Skeletal muscle satellite cell (primary cell): Measurements from ENCODE around the gene CTAG1A.
A peak's percentile ranks its signal among the peaks of the same experiment; 100 is the strongest.
"Not testable (repeated sequence)": the region's sequence is repeated elsewhere in the genome, so short reads cannot be mapped to it uniquely, and the experiment has no call there.

Experiments
- H3K27me3 ChIP-seq: 2 replicates; pipeline ENCODE4 v1.7.0; 2013; ENCODE audit warnings: low read length; ENCODE audit not compliant: control insufficient read depth, insufficient read depth
- H3K36me3 ChIP-seq: 2 replicates; pipeline ENCODE4 v1.7.0; 2013; ENCODE audit warnings: mild to moderate bottlenecking, control low read depth, low read length; ENCODE audit not compliant: insufficient read depth
- H3K4me1 ChIP-seq: 2 replicates; pipeline ENCODE4 v1.7.0; 2013; ENCODE audit warnings: low read length; ENCODE audit not compliant: control insufficient read depth, insufficient read depth
- H3K4me2 ChIP-seq: 2 replicates; pipeline ENCODE4 v1.7.0; 2013; ENCODE audit warnings: mild to moderate bottlenecking, low read length
- H3K4me3 ChIP-seq: 2 replicates; pipeline ENCODE4 v1.7.0; 2013; ENCODE audit warnings: low read length
- H3K9ac ChIP-seq: 2 replicates; pipeline ENCODE4 v1.7.0; 2013; ENCODE audit warnings: mild to moderate bottlenecking, low read depth, low read length, moderate library complexity
- H3K9me3 ChIP-seq: replicated peaks from 2 replicates; pipeline ENCODE4 v1.7.0; 2013; ENCODE audit warnings: mild to moderate bottlenecking, control low read depth, low read length

The CTAG1A gene

GRCh38 chrX:154582994-154583393 lies 1.9 kb upstream of the CTAG1A start:
- H3K4me2 ChIP-seq, H3K4me1 ChIP-seq, H3K36me3 ChIP-seq, H3K9ac ChIP-seq, H3K4me3 ChIP-seq, H3K27me3 ChIP-seq, H3K9me3 ChIP-seq: not testable (repeated sequence)

- not testable (repeated sequence) for H3K4me3 ChIP-seq, H3K9me3 ChIP-seq, H3K9ac ChIP-seq, H3K36me3 ChIP-seq, H3K27me3 ChIP-seq, H3K4me2 ChIP-seq, H3K4me1 ChIP-seq
These were observed 5.5 kb downstream of the CTAG1A start for GRCh38 chrX:154590415-154590814.

- no peaks in the 10 kb centered on the region for H3K4me1 ChIP-seq
- no peak overlapping the region for H3K4me2 ChIP-seq
- H3K9ac ChIP-seq: no peak overlapping the region
- no peak overlapping the region for H3K4me3 ChIP-seq
- peaks cover 7% of the 10 kb centered on the region for H3K27me3 ChIP-seq
- H3K9me3 ChIP-seq: no peaks in the 10 kb centered on the region
- no peaks in the 10 kb centered on the region for H3K36me3 ChIP-seq
These were observed 7.6 kb downstream of the CTAG1A start for GRCh38 chrX:154592505-154592904.

- H3K27me3 ChIP-seq: peaks cover 7% of the 10 kb centered on the region
- H3K36me3 ChIP-seq: no peaks in the 10 kb centered on the region
- H3K4me3 ChIP-seq: no peak overlapping the region
- H3K9ac ChIP-seq: no peak overlapping the region
- no peaks in the 10 kb centered on the region for H3K9me3 ChIP-seq
- H3K4me2 ChIP-seq: no peak overlapping the region
- H3K4me1 ChIP-seq: no peaks in the 10 kb centered on the region
These were observed 8.3 kb downstream of the CTAG1A start for GRCh38 chrX:154593201-154593600.

- H3K4me2 ChIP-seq: no peak overlapping the region
- no peak overlapping the region for H3K4me3 ChIP-seq
- peaks cover 7% of the 10 kb centered on the region for H3K27me3 ChIP-seq
- H3K9me3 ChIP-seq: no peaks in the 10 kb centered on the region
- H3K36me3 ChIP-seq: no peaks in the 10 kb centered on the region
- H3K9ac ChIP-seq: no peak overlapping the region
- no peaks in the 10 kb centered on the region for H3K4me1 ChIP-seq
These were observed 9.6 kb downstream of the CTAG1A start for GRCh38 chrX:154594491-154594890.

GRCh38 chrX:154595559-154596249 lies 10.8 kb downstream of the CTAG1A start:
- H3K9me3 ChIP-seq: no peaks in the 10 kb centered on the region
- H3K9ac ChIP-seq: no peak overlapping the region
- no peak overlapping the region for H3K4me3 ChIP-seq
- H3K27me3 ChIP-seq: peaks cover 7% of the 10 kb centered on the region
- peaks cover 8% of the 10 kb centered on the region for H3K4me1 ChIP-seq
- H3K36me3 ChIP-seq: no peaks in the 10 kb centered on the region
- H3K4me2 ChIP-seq: no peak overlapping the region

GRCh38 chrX:154596290-154596929 lies 11.5 kb downstream of the CTAG1A start:
- no peaks in the 10 kb centered on the region for H3K9me3 ChIP-seq
- no peak overlapping the region for H3K4me3 ChIP-seq
- no peak overlapping the region for H3K4me2 ChIP-seq
- peaks cover 14% of the 10 kb centered on the region for H3K4me1 ChIP-seq
- H3K9ac ChIP-seq: no peak overlapping the region
- peaks cover 7% of the 10 kb centered on the region for H3K27me3 ChIP-seq
- no peaks in the 10 kb centered on the region for H3K36me3 ChIP-seq

GRCh38 chrX:154597221-154597620 lies 12.3 kb downstream of the CTAG1A start:
- no peaks in the 10 kb centered on the region for H3K36me3 ChIP-seq
- no peak overlapping the region for H3K4me3 ChIP-seq
- H3K9ac ChIP-seq: no peak overlapping the region
- no peaks in the 10 kb centered on the region for H3K9me3 ChIP-seq
- peaks cover 4% of the 10 kb centered on the region for H3K27me3 ChIP-seq
- no peak overlapping the region for H3K4me2 ChIP-seq
- peaks cover 14% of the 10 kb centered on the region for H3K4me1 ChIP-seq

GRCh38 chrX:154598656-154599055 lies 13.7 kb downstream of the CTAG1A start:
- no peaks in the 10 kb centered on the region for H3K9me3 ChIP-seq
- H3K4me1 ChIP-seq: peaks cover 19% of the 10 kb centered on the region
- no peak overlapping the region for H3K4me3 ChIP-seq
- no peak overlapping the region for H3K4me2 ChIP-seq
- H3K27me3 ChIP-seq: peaks cover 4% of the 10 kb centered on the region
- no peaks in the 10 kb centered on the region for H3K36me3 ChIP-seq
- no peak overlapping the region for H3K9ac ChIP-seq

GRCh38 chrX:154599531-154599930 lies 14.6 kb downstream of the CTAG1A start:
- Histone ChIP-seq H3K4me2 (no peak overlapping the region), H3K9me3 (no peaks in the 10 kb centered on the region), H3K4me3 (no peak overlapping the region), H3K27me3 (peaks cover 4% of the 10 kb centered on the region), H3K36me3 (no peaks in the 10 kb centered on the region), H3K4me1 (peaks cover 28% of the 10 kb centered on the region), H3K9ac (no peak overlapping the region)

- Histone ChIP-seq H3K9me3 (no peaks in the 10 kb centered on the region), H3K9ac (no peak overlapping the region), H3K36me3 (no peaks in the 10 kb centered on the region), H3K4me2 (peak overlapping the region; percentile 11), H3K27me3 (no peaks in the 10 kb centered on the region), H3K4me1 (peaks cover 28% of the 10 kb centered on the region), H3K4me3 (no peak overlapping the region)
These were observed 15.9 kb downstream of the CTAG1A start for GRCh38 chrX:154600759-154601374.

- no peaks in the 10 kb centered on the region for H3K27me3 ChIP-seq
- H3K4me2 ChIP-seq: no peak overlapping the region
- H3K4me3 ChIP-seq: no peak overlapping the region
- H3K4me1 ChIP-seq: peaks cover 28% of the 10 kb centered on the region
- no peaks in the 10 kb centered on the region for H3K9me3 ChIP-seq
- no peak overlapping the region for H3K9ac ChIP-seq
- no peaks in the 10 kb centered on the region for H3K36me3 ChIP-seq
These were observed 17.3 kb downstream of the CTAG1A start for GRCh38 chrX:154602226-154602625.
